Suppressor macrophage (primary cell): ENCODE data around the gene GCSAML.

Source experiments
- DNase-seq, 4 experiments: peaks; one replicate each; pipeline ENCODE4 v3.0.0-alpha.2; 2020 to 2022

Gene GCSAML

DNA sequence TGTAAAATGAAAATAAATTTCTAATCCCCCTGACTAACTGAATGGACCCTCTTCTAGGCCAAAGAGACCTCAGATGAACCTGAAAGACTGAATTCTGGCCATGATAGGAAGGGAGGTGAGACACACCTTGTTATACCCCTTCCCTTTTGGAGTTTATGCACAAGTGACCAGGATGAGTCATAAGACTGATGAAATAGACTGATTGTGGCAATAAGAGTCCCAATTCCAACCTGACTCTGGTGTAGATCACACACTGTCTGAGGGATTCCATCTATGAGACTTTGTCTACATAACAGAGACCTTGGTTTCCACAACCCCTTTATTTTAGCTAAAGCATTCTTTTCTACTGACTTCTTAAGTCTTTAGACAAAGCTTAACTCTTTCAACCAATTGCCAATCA is 25.7 kb downstream of the GCSAML start:
- DNase-seq, result peak in 2 of 4 experiments; percentile 2 to 3

DNA sequence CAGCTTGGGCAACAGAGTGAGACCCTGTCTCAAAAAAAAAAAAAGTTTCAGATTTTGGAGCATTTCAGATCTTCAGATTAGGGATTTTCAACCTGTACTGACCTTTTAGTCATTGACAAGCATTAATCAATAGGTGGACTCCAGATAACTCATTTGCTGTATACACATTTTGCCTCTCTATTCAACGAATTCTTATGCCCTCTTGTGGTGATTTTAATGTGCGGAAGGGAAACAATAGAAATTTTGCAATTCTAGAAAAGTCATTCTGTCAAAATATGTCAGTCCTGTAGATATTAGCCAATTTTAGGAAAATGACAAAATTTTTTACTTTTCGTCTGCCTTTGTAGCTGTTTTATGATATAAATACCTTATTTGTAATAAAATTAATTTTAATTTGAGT is 27.6 kb downstream of the GCSAML start:
- peak; percentile 5 to 73 (median 48) for DNase-seq

DNA sequence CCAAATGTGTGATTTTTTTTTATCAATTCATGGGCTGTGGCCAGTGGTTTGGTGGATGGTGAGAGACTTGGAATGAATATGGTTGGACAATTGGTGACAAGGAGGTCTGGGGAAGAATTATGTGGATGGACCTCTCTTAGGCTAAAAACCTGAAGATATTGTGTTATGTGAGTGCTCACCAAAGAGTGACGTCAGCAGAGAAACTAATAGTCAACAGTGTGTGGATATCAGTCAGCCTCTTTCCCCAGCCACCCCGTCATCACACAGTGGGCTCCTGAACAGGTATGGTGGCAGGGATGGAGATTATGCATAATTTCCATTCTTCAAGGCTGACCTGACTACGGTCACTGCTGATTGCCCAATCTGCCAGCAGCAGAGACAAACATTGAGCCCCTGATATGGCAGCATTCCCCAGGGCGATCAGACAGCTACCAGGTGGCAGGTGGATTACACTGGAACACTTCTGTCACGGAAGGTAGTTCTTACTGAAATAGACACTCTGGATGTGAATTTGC is 30.1 kb downstream of the GCSAML start:
- no peak for DNase-seq

- no peak for DNase-seq
Measured at GRCh38 chr1:247588060-247588459, 39.1 kb downstream of the GCSAML start, which contains the start of gene OR2G2. OR2G2 (plus strand) TSS chr1:247588360; CDS start chr1:247588360, 0 bp downstream.

DNA sequence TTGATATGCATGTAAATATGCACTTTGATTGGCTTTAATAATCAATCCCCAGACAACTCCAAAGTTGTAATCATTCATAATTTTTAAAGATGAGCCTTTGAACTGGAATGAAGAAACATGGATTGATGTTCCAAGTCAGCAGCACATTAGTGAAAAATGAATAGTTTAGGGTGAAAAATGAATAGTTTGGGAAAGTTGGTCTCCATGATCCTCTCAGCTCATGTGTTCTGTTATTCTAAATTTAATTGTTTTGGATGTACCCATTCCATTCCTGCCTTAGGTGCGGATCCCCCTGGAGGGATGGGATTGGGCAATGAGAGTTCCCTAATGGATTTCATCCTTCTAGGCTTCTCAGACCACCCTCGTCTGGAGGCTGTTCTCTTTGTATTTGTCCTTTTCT is 56.4 kb downstream of the GCSAML start, which contains the start of gene OR2G3:
Gene OR2G3 (plus strand): TSS at position 301 of the 400 bp plus-strand sequence. CDS start 0 bp downstream, at position 301.
- no peak for DNase-seq

DNA sequence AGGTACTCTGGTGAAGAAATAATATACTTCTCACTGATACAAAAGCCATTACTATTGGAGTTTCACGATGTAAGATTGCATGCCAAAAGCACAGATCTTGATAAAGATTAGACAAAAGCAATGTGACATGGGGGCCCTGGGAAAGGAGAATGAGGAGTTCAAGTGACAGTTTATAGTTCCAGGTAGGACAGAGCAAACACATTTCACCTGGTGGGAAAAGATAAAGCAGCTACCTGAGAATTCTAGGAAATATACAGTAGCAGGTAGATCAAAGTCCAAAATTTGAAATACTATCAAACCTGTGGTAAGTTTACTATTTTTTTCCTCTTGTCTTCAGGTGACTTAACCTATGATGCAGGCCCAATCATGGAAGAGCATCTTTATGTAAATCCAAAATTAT is 64.5 kb downstream of the GCSAML start:
- no peak for DNase-seq

- DNase-seq, result no peak
Measured at GRCh38 chr1:247614625-247615024, 65.7 kb downstream of the GCSAML start.
